Esophagus muscularis mucosa (tissue), 4 donors: ENCODE data around the gene TMEM125. TPM values are rescaled to one million over a fixed set of nuclear protein-coding genes. Genes with fewer than 3 reads are reported as not detected.

Experiments used
- DNase-seq: peaks from one replicate; pipeline ENCODE4 v3.0.0-alpha.2; 2017; ENCODE audit errors: extremely low spot score
- H3K27ac ChIP-seq, 4 donors: fragments of 200-600 bp; sonication (generic); replicated peaks in 1 of 4; 1 replicate in 3 of 4; 2 replicates in 1 of 4; pipeline ENCODE4 v1.5.1; 2016 to 2019; ENCODE audit warnings: mild to moderate bottlenecking in 1 of 4
- H3K27me3 ChIP-seq, 4 donors: fragments of 200-600 bp; sonication (generic); one replicate each; pipeline versions ENCODE4 v1.5.1 to v1.6.0; 2016 to 2019
- H3K36me3 ChIP-seq, 4 donors: fragments of 200-600 bp; sonication (generic); one replicate each; pipeline ENCODE4 v1.5.1; 2016 to 2019
- H3K4me1 ChIP-seq, 4 donors: fragments of 200-600 bp; sonication (generic); one replicate each; pipeline ENCODE4 v1.5.1; 2016 to 2019
- H3K4me3 ChIP-seq, 4 donors: fragments of 200-600 bp; sonication (generic); 1 replicate in 2 of 4; 2 replicates in 2 of 4; pipeline ENCODE4 v1.5.1; 2016 to 2019; ENCODE audit warnings: mild to moderate bottlenecking in 4 of 4, moderate library complexity in 1 of 4
- H3K9me3 ChIP-seq, 4 donors: fragments of 200-600 bp; sonication (generic); 1 replicate in 3 of 4; 2 replicates in 1 of 4; pipeline ENCODE4 v1.5.1; 2016 to 2019
- CTCF ChIP-seq, 3 experiments: fragments of 200-600 bp in 2 of 3; fragments of 450-650 bp in 1 of 3; sonication (generic) in 2 of 3; IDR thresholded peaks; one replicate each; pipeline ENCODE4 v1.5.1; 2017 to 2019; ENCODE audit warnings: antibody characterized with exemption in 3 of 3, mild to moderate bottlenecking in 2 of 3, moderate library complexity in 1 of 3
- EP300 ChIP-seq: sonication (generic); formaldehyde crosslinking; IDR thresholded peaks from one replicate; pipeline ENCODE4 v1.6.1; 2017; ENCODE audit warnings: antibody characterized with exemption
- POLR2A ChIP-seq: fragments of 450-650 bp; IDR thresholded peaks from one replicate; pipeline ENCODE4 v1.6.1; 2017; ENCODE audit warnings: antibody characterized with exemption, moderate library complexity, mild to moderate bottlenecking, low read depth
- POLR2AphosphoS5 ChIP-seq, 2 donors: sonication (generic); formaldehyde crosslinking; IDR thresholded peaks; one replicate each; pipeline ENCODE4 v1.6.1; 2017; ENCODE audit warnings: antibody characterized with exemption in 2 of 2
- WGBS: methylation state at CpG from one replicate; pipeline ENCODE4 v1.1.5; 2018; 5-methylcytosine and 5-hydroxymethylcytosine counted together
- intact Hi-C: fragments of 100-400 bp; cut with DNase I; formaldehyde crosslinking; loops from one replicate; pipeline ENCODE4 v1.15.1; 2023
- total RNA-seq, 4 donors: library from RNA; depleted of rRNA; stranded (reverse); fragments of >200 nt; gene quantifications; one replicate each; pipeline versions ENCODE4 v1.1.0 to v1.2.1, GENCODE V29; 2016

The TMEM125 gene
- total RNA-seq, 4 donors from 2014 or later, result 0.26 to 0.40 TPM; not detected in 2

DNA sequence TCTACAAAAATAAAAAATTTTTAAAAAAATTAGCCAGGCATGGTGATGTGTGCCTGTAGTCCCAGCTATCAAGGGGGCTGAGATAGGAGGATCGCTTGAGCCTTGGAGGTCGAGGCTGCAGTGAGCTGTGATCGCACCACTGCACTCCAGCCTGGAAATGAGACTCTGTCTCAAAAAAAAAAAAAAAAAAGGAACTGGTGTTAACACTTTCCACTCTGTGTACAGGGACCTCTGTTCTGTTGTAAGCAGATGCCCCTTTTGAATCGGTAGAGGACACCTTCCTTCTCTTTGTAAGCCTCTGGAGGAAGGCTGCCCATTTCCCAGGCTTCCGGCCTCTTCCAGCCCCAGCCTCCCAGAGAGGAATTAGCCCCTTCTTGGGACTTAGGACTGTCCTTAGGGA, 22.9 kb downstream of the TMEM125 start:
- Histone ChIP-seq H3K27ac (peak overlapping the region in 2 of 4 donors; percentile 76 to 84), H3K4me3 (no peak overlapping the region), H3K4me1 (peaks cover 36 to 42% (median 38%) of the 10 kb centered on the region in 4 donors), H3K9me3 (no peaks in the 10 kb centered on the region), H3K27me3 (no peaks in the 10 kb centered on the region), H3K36me3 (no peaks in the 10 kb centered on the region)
- 85% methylated on average over 5 of the region's 5 CpGs for WGBS
- TF ChIP-seq EP300, result no peak
- DNase-seq, result no peak
- intact Hi-C loops, result loop anchor here (5.0 kb wide), 1 partner anchor 55 kb away; no protein-coding TSS in a partner anchor

DNA sequence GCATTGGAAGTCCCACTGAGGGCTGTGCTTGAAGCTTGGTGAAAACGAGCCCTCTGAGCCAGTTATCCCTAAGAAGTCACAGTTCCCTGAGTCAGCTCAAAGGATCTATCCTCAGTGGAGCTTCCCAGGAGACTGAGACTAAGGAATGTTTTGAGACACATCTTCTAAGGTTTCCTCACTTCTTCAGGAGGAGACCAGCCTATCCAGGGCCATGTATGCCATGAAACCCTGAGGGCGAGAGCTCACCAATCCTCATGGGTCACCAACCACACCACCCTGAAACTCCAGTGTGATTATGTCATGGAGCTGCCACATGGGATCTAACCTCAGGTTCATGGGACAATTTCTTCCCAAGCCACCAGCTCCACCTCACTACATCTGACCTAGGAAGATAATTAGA, 23.4 kb downstream of the TMEM125 start:
- Histone ChIP-seq H3K27me3 (no peaks in the 10 kb centered on the region), H3K36me3 (no peaks in the 10 kb centered on the region), H3K9me3 (no peaks in the 10 kb centered on the region), H3K4me1 (peaks cover 38 to 42% (median 40%) of the 10 kb centered on the region in 4 donors), H3K4me3 (no peak overlapping the region), H3K27ac (peak overlapping the region in 2 of 4 donors; percentile 76 to 84)
- no peak for TF ChIP-seq CTCF (IDR thresholded peaks at IDR 0.05)
- TF ChIP-seq EP300, result no peak
- no peak for TF ChIP-seq POLR2A
- no peak for TF ChIP-seq POLR2AphosphoS5 (IDR thresholded peaks at IDR 0.05)
- intact Hi-C loops, result loop anchor here (5.0 kb wide), 1 partner anchor 54 kb away; no protein-coding TSS in a partner anchor
- no peak for DNase-seq
- 100% methylated on average over 1 of the region's 2 CpGs for WGBS

- Histone ChIP-seq H3K9me3 (no peaks in the 10 kb centered on the region), H3K36me3 (no peaks in the 10 kb centered on the region), H3K27ac (peak overlapping the region; percentile 69 to 84 (median 79)), H3K27me3 (no peaks in the 10 kb centered on the region), H3K4me1 (peaks cover 38 to 45% (median 43%) of the 10 kb centered on the region in 4 donors), H3K4me3 (no peak overlapping the region)
- no peak for DNase-seq
- intact Hi-C loops, result loop anchor here (5.0 kb wide), 1 partner anchor 53 kb away; no protein-coding TSS in a partner anchor
- TF ChIP-seq POLR2A (no peak), POLR2AphosphoS5 (IDR thresholded peaks at IDR 0.05) (peak; percentile 18 to 68)
- 75% methylated on average over 7 of the region's 7 CpGs for WGBS
Measured at GRCh38 chr1:43293896-43294760, 24.3 kb downstream of the TMEM125 start.

DNA sequence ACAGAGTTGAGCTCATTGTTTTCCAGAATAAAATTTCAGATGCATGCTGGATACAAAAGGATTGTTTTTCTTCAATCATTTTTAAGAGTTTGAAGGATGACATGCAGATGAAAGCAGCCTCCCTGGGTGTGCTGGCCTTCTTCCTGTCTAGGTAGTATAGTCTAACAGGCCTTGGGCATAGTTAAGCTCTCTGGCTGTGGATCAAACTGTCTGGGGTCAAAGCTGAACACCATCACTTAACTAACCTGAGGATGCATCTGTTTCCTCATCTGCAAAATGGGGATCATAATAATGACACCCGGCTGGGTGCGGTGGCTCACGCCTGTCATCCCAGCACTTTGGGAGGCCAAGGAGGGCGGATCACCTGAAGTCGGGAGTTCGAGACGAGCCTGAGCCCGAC, 25.0 kb downstream of the TMEM125 start:
- TF ChIP-seq EP300 (no peak), CTCF (IDR thresholded peaks at IDR 0.05) (no peak), POLR2A (no peak), POLR2AphosphoS5 (IDR thresholded peaks at IDR 0.05) (no peak)
- H3K27ac ChIP-seq, result peak overlapping the region; percentile 69 to 84 (median 79)
- peaks cover 40 to 52% (median 49%) of the 10 kb centered on the region in 4 donors for H3K4me1 ChIP-seq
- intact Hi-C loops, result loop anchor here (5.0 kb wide), 1 partner anchor 53 kb away; no protein-coding TSS in a partner anchor
- H3K9me3 ChIP-seq, result no peaks in the 10 kb centered on the region
- no peak overlapping the region for H3K4me3 ChIP-seq
- no peaks in the 10 kb centered on the region for H3K36me3 ChIP-seq
- WGBS, result 87% methylated on average over 8 of the region's 8 CpGs
- DNase-seq, result no peak
- H3K27me3 ChIP-seq, result no peaks in the 10 kb centered on the region

GRCh38 chr1:43296207-43296606, 26.4 kb downstream of the TMEM125 start:
- DNase-seq, result no peak
- Histone ChIP-seq H3K36me3 (no peaks in the 10 kb centered on the region), H3K4me1 (peaks cover 46 to 55% (median 54%) of the 10 kb centered on the region in 4 donors), H3K4me3 (no peak overlapping the region), H3K9me3 (no peaks in the 10 kb centered on the region), H3K27me3 (no peaks in the 10 kb centered on the region), H3K27ac (peak overlapping the region; percentile 69 to 84 (median 79))
- WGBS, result 77% methylated on average over 1 of the region's 1 CpG
- intact Hi-C loops, result no loop called here
- no peak for TF ChIP-seq POLR2AphosphoS5 (IDR thresholded peaks at IDR 0.05)
- no peak for TF ChIP-seq CTCF (IDR thresholded peaks at IDR 0.05)
- TF ChIP-seq EP300, result no peak
